ENCODE measurements around the gene ATE1.
"Not testable (repeated sequence)": the region's sequence is repeated elsewhere in the genome, so short reads cannot be mapped to it uniquely, and the experiment has no call there.

ATE1 gene

GRCh38 chr10:121838149-121838548 is 89.7 kb downstream of the ATE1 start:
- Histone ChIP-seq H3K9me3 (ENCODE audit: control insufficient read depth in 5 of 5, low read length in 5 of 5) (no peaks in the 10 kb centered on the region), H3K4me1 (ENCODE audit: control insufficient read depth in 5 of 5, insufficient read depth in 5 of 5, low read length in 5 of 5) (no peaks in the 10 kb centered on the region), H3K27ac (ENCODE audit: low read depth, low read length) (no peak overlapping the region), H3K27me3 (ENCODE audit: control insufficient read depth in 5 of 5, insufficient read depth in 4 of 5, low read length in 5 of 5) (no peaks in the 10 kb centered on the region), H3K4me3 (ENCODE audit: low read depth in 1 of 5, low read length in 5 of 5) (no peak overlapping the region), H3K9ac (ENCODE audit: low read length in 5 of 5) (no peak overlapping the region), H3K36me3 (ENCODE audit: control insufficient read depth in 5 of 5, insufficient read depth in 5 of 5, low read length in 5 of 5) (peaks cover 6 to 23% (median 18%) of the 10 kb centered on the region in 5 donors)

GRCh38 chr10:121836171-121836570 is 91.7 kb downstream of the ATE1 start:
- H3K27ac ChIP-seq (ENCODE audit: low read depth, low read length), result no peak overlapping the region
- H3K9ac ChIP-seq (ENCODE audit: low read length in 5 of 5), result no peak overlapping the region
- H3K9me3 ChIP-seq (ENCODE audit: control insufficient read depth in 5 of 5, low read length in 5 of 5), result no peaks in the 10 kb centered on the region
- H3K36me3 ChIP-seq (ENCODE audit: control insufficient read depth in 5 of 5, insufficient read depth in 5 of 5, low read length in 5 of 5), result peaks cover 9 to 29% (median 18%) of the 10 kb centered on the region in 5 donors
- H3K4me1 ChIP-seq (ENCODE audit: control insufficient read depth in 5 of 5, insufficient read depth in 5 of 5, low read length in 5 of 5), result no peaks in the 10 kb centered on the region
- no peaks in the 10 kb centered on the region for H3K27me3 ChIP-seq (ENCODE audit: control insufficient read depth in 5 of 5, insufficient read depth in 4 of 5, low read length in 5 of 5)
- H3K4me3 ChIP-seq (ENCODE audit: low read depth in 1 of 5, low read length in 5 of 5), result no peak overlapping the region

DNA sequence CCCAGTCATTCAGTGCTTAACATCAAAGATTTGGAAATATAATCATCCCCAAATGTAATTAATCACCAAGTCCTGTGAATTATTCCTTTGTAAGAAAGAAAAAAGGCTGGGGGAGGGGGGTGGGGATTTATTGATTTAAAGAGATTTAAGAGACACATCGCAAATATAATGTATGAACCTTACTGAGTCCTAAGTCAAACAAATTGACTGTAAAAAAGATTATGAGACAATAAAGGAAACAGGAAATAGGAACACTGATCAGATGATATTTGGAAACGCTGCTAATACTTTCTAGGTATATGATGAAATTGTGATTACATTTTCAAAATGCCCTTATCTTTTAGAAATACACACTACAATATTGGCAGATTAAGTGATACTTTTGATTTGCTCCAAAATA is 92.5 kb downstream of the ATE1 start:
- no peak overlapping the region for H3K9ac ChIP-seq (ENCODE audit: low read length in 5 of 5)

DNA sequence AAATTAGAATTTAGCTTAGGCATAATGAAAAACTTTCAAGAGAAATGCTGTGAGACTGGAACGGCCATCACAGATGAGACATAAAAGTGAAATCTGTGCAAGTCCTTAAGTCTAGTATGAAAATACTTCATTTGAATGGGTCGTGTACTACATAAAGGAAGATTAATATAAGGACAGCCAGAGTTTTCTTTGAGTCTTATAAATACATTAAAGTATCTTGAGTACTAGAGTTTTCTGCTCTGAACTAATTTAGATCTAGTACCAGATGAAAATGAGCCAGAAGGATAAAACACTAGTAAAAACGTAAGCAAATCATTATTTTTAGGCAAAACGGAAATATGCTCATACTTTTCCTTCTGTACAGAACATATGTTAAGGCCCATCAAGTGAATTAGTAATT is 93.1 kb downstream of the ATE1 start:
- H3K36me3 ChIP-seq (ENCODE audit: control insufficient read depth in 5 of 5, insufficient read depth in 5 of 5, low read length in 5 of 5), result peaks cover 9 to 32% (median 21%) of the 10 kb centered on the region in 5 donors
- no peaks in the 10 kb centered on the region for H3K9me3 ChIP-seq (ENCODE audit: control insufficient read depth in 5 of 5, low read length in 5 of 5)
- no peaks in the 10 kb centered on the region for H3K4me1 ChIP-seq (ENCODE audit: control insufficient read depth in 5 of 5, insufficient read depth in 5 of 5, low read length in 5 of 5)
- H3K27me3 ChIP-seq (ENCODE audit: control insufficient read depth in 5 of 5, insufficient read depth in 4 of 5, low read length in 5 of 5), result no peaks in the 10 kb centered on the region
- no peak overlapping the region for H3K4me3 ChIP-seq (ENCODE audit: low read depth in 1 of 5, low read length in 5 of 5)
- no peak overlapping the region for H3K9ac ChIP-seq (ENCODE audit: low read length in 5 of 5)
- no peak overlapping the region for H3K27ac ChIP-seq (ENCODE audit: low read depth, low read length)

More for the DNA sequence above, 92.5 kb downstream of the ATE1 start:
- no peak overlapping the region for H3K27ac ChIP-seq (ENCODE audit: low read depth, low read length)
- H3K4me3 ChIP-seq (ENCODE audit: low read depth in 1 of 5, low read length in 5 of 5), result no peak overlapping the region
- H3K27me3 ChIP-seq (ENCODE audit: control insufficient read depth in 5 of 5, insufficient read depth in 4 of 5, low read length in 5 of 5), result no peaks in the 10 kb centered on the region
- peaks cover 9 to 29% (median 18%) of the 10 kb centered on the region in 5 donors for H3K36me3 ChIP-seq (ENCODE audit: control insufficient read depth in 5 of 5, insufficient read depth in 5 of 5, low read length in 5 of 5)
- H3K9me3 ChIP-seq (ENCODE audit: control insufficient read depth in 5 of 5, low read length in 5 of 5), result no peaks in the 10 kb centered on the region
- H3K4me1 ChIP-seq (ENCODE audit: control insufficient read depth in 5 of 5, insufficient read depth in 5 of 5, low read length in 5 of 5), result no peaks in the 10 kb centered on the region

- no peak overlapping the region for H3K27ac ChIP-seq (ENCODE audit: low read depth, low read length)
- H3K27me3 ChIP-seq (ENCODE audit: control insufficient read depth in 5 of 5, insufficient read depth in 4 of 5, low read length in 5 of 5), result no peaks in the 10 kb centered on the region
- no peaks in the 10 kb centered on the region for H3K9me3 ChIP-seq (ENCODE audit: control insufficient read depth in 5 of 5, low read length in 5 of 5)
- H3K36me3 ChIP-seq (ENCODE audit: control insufficient read depth in 5 of 5, insufficient read depth in 5 of 5, low read length in 5 of 5), result peaks cover 11 to 35% (median 22%) of the 10 kb centered on the region in 5 donors
- H3K9ac ChIP-seq (ENCODE audit: low read length in 5 of 5), result no peak overlapping the region
- no peaks in the 10 kb centered on the region for H3K4me1 ChIP-seq (ENCODE audit: control insufficient read depth in 5 of 5, insufficient read depth in 5 of 5, low read length in 5 of 5)
- no peak overlapping the region for H3K4me3 ChIP-seq (ENCODE audit: low read depth in 1 of 5, low read length in 5 of 5)
Measured at GRCh38 chr10:121833387-121833786, 94.4 kb downstream of the ATE1 start.

GRCh38 chr10:121832647-121833046 is 95.2 kb downstream of the ATE1 start:
- Histone ChIP-seq H3K4me3 (ENCODE audit: low read depth in 1 of 5, low read length in 5 of 5) (no peak overlapping the region), H3K36me3 (ENCODE audit: control insufficient read depth in 5 of 5, insufficient read depth in 5 of 5, low read length in 5 of 5) (peaks cover 17 to 42% (median 27%) of the 10 kb centered on the region in 5 donors), H3K4me1 (ENCODE audit: control insufficient read depth in 5 of 5, insufficient read depth in 5 of 5, low read length in 5 of 5) (no peaks in the 10 kb centered on the region), H3K27me3 (ENCODE audit: control insufficient read depth in 5 of 5, insufficient read depth in 4 of 5, low read length in 5 of 5) (no peaks in the 10 kb centered on the region), H3K9me3 (ENCODE audit: control insufficient read depth in 5 of 5, low read length in 5 of 5) (no peaks in the 10 kb centered on the region), H3K9ac (ENCODE audit: low read length in 5 of 5) (no peak overlapping the region), H3K27ac (ENCODE audit: low read depth, low read length) (no peak overlapping the region)

DNA sequence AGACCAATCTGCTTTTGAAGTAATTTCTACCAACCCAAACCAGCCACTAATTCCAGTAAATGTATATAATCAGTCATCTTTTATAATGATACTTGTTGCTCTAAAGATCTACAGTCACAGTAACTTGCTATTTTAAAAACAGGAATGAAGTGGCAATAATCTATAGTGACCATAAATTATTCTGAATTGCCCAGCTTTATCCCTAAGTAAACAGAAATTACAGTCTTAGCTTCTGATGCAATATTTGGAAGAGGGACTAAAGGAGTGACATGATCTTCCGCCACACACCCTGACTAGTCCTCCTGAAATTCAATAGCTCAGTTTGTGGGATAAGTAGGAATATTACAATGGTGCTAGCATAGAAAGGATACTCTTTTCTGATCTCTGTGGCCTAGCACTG is 96.1 kb downstream of the ATE1 start:
- Histone ChIP-seq H3K4me3 (ENCODE audit: low read depth in 1 of 5, low read length in 5 of 5) (no peak overlapping the region), H3K27me3 (ENCODE audit: control insufficient read depth in 5 of 5, insufficient read depth in 4 of 5, low read length in 5 of 5) (no peaks in the 10 kb centered on the region), H3K27ac (ENCODE audit: low read depth, low read length) (no peak overlapping the region), H3K4me1 (ENCODE audit: control insufficient read depth in 5 of 5, insufficient read depth in 5 of 5, low read length in 5 of 5) (no peaks in the 10 kb centered on the region), H3K9me3 (ENCODE audit: control insufficient read depth in 5 of 5, low read length in 5 of 5) (no peaks in the 10 kb centered on the region), H3K9ac (ENCODE audit: low read length in 5 of 5) (no peak overlapping the region), H3K36me3 (ENCODE audit: control insufficient read depth in 5 of 5, insufficient read depth in 5 of 5, low read length in 5 of 5) (peaks cover 17 to 43% (median 27%) of the 10 kb centered on the region in 5 donors)

GRCh38 chr10:121831237-121831636 is 96.6 kb downstream of the ATE1 start:
- no peak overlapping the region for H3K27ac ChIP-seq (ENCODE audit: low read depth, low read length)
- peaks cover 18 to 45% (median 26%) of the 10 kb centered on the region in 5 donors for H3K36me3 ChIP-seq (ENCODE audit: control insufficient read depth in 5 of 5, insufficient read depth in 5 of 5, low read length in 5 of 5)
- no peak overlapping the region for H3K4me3 ChIP-seq (ENCODE audit: low read depth in 1 of 5, low read length in 5 of 5)
- no peaks in the 10 kb centered on the region for H3K4me1 ChIP-seq (ENCODE audit: control insufficient read depth in 5 of 5, insufficient read depth in 5 of 5, low read length in 5 of 5)
- H3K9ac ChIP-seq (ENCODE audit: low read length in 5 of 5), result no peak overlapping the region
- H3K27me3 ChIP-seq (ENCODE audit: control insufficient read depth in 5 of 5, insufficient read depth in 4 of 5, low read length in 5 of 5), result no peaks in the 10 kb centered on the region
- no peaks in the 10 kb centered on the region for H3K9me3 ChIP-seq (ENCODE audit: control insufficient read depth in 5 of 5, low read length in 5 of 5)

DNA sequence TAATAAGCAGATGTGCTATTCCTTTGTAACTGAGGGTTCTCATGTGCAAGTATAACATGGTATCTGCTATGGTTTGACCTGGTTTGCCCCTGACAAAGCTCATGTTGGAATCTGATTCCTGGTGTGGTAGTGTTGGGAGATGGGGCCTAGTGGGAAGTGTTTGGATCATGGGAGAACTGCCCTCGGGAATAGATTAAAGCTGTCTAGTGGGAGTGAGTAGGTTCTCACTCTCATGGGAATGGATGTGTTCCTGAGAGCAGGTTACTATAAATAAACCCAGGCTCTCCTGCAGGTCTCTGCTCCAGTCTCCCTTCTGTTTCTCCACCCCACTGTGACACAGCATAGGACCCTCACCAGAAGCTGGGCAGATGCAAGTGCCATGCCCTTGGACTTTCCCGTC is 97.7 kb downstream of the ATE1 start:
- H3K4me1 ChIP-seq (ENCODE audit: control insufficient read depth in 5 of 5, insufficient read depth in 5 of 5, low read length in 5 of 5), result no peaks in the 10 kb centered on the region
- no peak overlapping the region for H3K4me3 ChIP-seq (ENCODE audit: low read depth in 1 of 5, low read length in 5 of 5)
- H3K36me3 ChIP-seq (ENCODE audit: control insufficient read depth in 5 of 5, insufficient read depth in 5 of 5, low read length in 5 of 5), result peaks cover 13 to 34% (median 19%) of the 10 kb centered on the region in 5 donors
- H3K27me3 ChIP-seq (ENCODE audit: control insufficient read depth in 5 of 5, insufficient read depth in 4 of 5, low read length in 5 of 5), result no peaks in the 10 kb centered on the region
- no peak overlapping the region for H3K9ac ChIP-seq (ENCODE audit: low read length in 5 of 5)
- no peaks in the 10 kb centered on the region for H3K9me3 ChIP-seq (ENCODE audit: control insufficient read depth in 5 of 5, low read length in 5 of 5)
- H3K27ac ChIP-seq (ENCODE audit: low read depth, low read length), result no peak overlapping the region

DNA sequence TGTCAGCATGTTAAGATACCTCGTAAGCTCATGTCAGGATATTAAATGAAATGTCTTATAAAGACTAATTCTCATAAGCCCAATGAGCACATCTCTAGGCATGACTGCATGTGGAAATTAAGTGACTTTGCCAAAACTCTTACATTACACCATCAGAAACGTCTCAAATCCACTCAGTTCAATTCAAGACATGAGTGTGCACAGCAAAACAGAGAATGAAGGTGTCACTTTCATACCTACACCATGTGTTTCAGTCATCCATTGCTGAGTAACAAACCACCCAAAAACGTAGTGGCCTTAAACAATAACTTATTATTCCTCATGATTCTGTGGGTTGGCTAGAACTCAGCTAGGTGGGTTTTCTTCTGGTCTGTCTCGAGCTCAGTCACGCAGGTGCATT is 99.8 kb downstream of the ATE1 start:
- no peaks in the 10 kb centered on the region for H3K4me1 ChIP-seq (ENCODE audit: control insufficient read depth in 5 of 5, insufficient read depth in 5 of 5, low read length in 5 of 5)
- no peak overlapping the region for H3K9ac ChIP-seq (ENCODE audit: low read length in 5 of 5)
- H3K27ac ChIP-seq (ENCODE audit: low read depth, low read length), result no peak overlapping the region
- H3K36me3 ChIP-seq (ENCODE audit: control insufficient read depth in 5 of 5, insufficient read depth in 5 of 5, low read length in 5 of 5), result peaks cover 13 to 28% (median 13%) of the 10 kb centered on the region in 5 donors
- no peaks in the 10 kb centered on the region for H3K9me3 ChIP-seq (ENCODE audit: control insufficient read depth in 5 of 5, low read length in 5 of 5)
- H3K27me3 ChIP-seq (ENCODE audit: control insufficient read depth in 5 of 5, insufficient read depth in 4 of 5, low read length in 5 of 5), result no peaks in the 10 kb centered on the region
- H3K4me3 ChIP-seq (ENCODE audit: low read depth in 1 of 5, low read length in 5 of 5), result no peak overlapping the region

DNA sequence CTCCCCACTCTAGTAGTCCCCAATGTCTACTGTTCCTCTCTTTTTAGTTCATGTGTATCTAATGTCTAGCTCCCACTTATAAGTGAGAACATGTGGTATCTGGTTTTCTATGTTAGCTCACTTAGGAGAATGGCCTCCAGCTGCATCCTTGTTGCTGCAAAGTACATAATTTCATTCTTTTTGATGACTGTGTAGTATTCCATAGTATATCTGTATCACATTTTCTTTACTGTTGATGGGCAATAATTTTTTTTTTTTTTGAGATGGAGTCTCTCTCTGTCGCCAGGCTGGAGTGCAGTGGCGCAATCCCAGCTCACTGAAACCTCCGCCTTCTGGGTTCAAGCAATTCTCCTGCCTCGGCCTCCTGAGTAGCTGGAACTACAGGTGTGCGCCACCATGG is 101.1 kb downstream of the ATE1 start:
- H3K27ac ChIP-seq (ENCODE audit: low read depth, low read length); H3K9me3 ChIP-seq (ENCODE audit: control insufficient read depth in 5 of 5, low read length in 5 of 5); H3K27me3 ChIP-seq (ENCODE audit: control insufficient read depth in 5 of 5, insufficient read depth in 4 of 5, low read length in 5 of 5); H3K9ac ChIP-seq (ENCODE audit: low read length in 5 of 5); H3K4me3 ChIP-seq (ENCODE audit: low read depth in 1 of 5, low read length in 5 of 5); H3K4me1 ChIP-seq (ENCODE audit: control insufficient read depth in 5 of 5, insufficient read depth in 5 of 5, low read length in 5 of 5): not testable (repeated sequence)
- peaks cover 8 to 20% (median 10%) of the 10 kb centered on the region in 5 donors for H3K36me3 ChIP-seq (ENCODE audit: control insufficient read depth in 5 of 5, insufficient read depth in 5 of 5, low read length in 5 of 5)

All from subcutaneous abdominal adipose tissue (tissue), 5 donors.